Endothelial cell of umbilical vein (primary cell): ENCODE measurements around the gene VPS37C. TPM values are rescaled to one million over a fixed set of nuclear protein-coding genes. Genes with fewer than 3 reads are reported as not detected.

Experiments used
- BruUV-seq: library from RNA; stranded (reverse); fragments of 400-500 nt; replicated peaks from 2 replicates; lab custom pipeline; 2021; lab: Mats Ljungman, UMichigan
- CTCF ChIA-PET: fragments of 300-600, 350-600 bp; sonication (Branson Sonifier 250); formaldehyde crosslinking; loops from one replicate; lab custom pipeline; 2021; ENCODE audit warnings: antibody characterized with exemption, inconsistent platforms; lab: Charles Lee
- POLR2A ChIA-PET: fragments of 300-600, 350-600 bp; sonication (Branson Sonifier 250); formaldehyde crosslinking; loops from one replicate; lab custom pipeline; 2021; ENCODE audit warnings: antibody characterized with exemption, inconsistent platforms; lab: Charles Lee
- DNase-seq: peaks from one replicate; pipeline ENCODE4 v3.0.0-alpha.2; 2011; ENCODE audit warnings: low read depth, low spot score
- FAIRE-seq: peaks from 2 replicates; lab custom pipeline; 2011; peaks lifted over from hg19 to GRCh38; lab: Jason Lieb, UNC
- H2AFZ ChIP-seq: 2 replicates; pipeline ENCODE4 v1.6.0; 2012; ENCODE audit warnings: low read depth, low read length, control low read depth, inconsistent platforms
- H3K27ac ChIP-seq: 2 replicates; pipeline ENCODE4 v1.5.1; 2011; ENCODE audit warnings: low read depth, mild to moderate bottlenecking, control low read depth, low read length, moderate library complexity; ENCODE audit not compliant: insufficient read depth
- H3K27me3 ChIP-seq, 2 experiments: 2 replicates each; pipeline versions ENCODE4 v1.6.0 to v1.6.1; 2011; ENCODE audit warnings: low read length in 2 of 2, mixed read lengths in 1 of 2; ENCODE audit not compliant: control insufficient read depth in 2 of 2, insufficient read depth in 2 of 2
- H3K36me3 ChIP-seq, 2 experiments: 2 replicates in 1 of 2; 3 replicates in 1 of 2; pipeline ENCODE4 v1.5.1; 2011; ENCODE audit warnings: low read length in 2 of 2, mild to moderate bottlenecking in 1 of 2, moderate library complexity in 1 of 2; ENCODE audit not compliant: control insufficient read depth in 2 of 2, insufficient read depth in 2 of 2; ENCODE audit errors: extremely low read depth in 1 of 2
- H3K4me1 ChIP-seq: 3 replicates; pipeline ENCODE4 v1.5.1; 2011; ENCODE audit warnings: mild to moderate bottlenecking, low read length; ENCODE audit not compliant: control insufficient read depth, insufficient read depth; ENCODE audit errors: extremely low read depth
- H3K4me2 ChIP-seq: 2 replicates; pipeline ENCODE4 v1.6.1; 2011; ENCODE audit warnings: low read length, control low read depth, mixed read lengths; ENCODE audit not compliant: insufficient read depth
- H3K4me3 ChIP-seq, 3 experiments: fragments of 200-600 bp in 1 of 3; sonication (generic), shearing (Covaris generic) in 1 of 3; replicated peaks in 1 of 3; 2 replicates each; pipeline ENCODE4 v1.5.1; 2011 to 2016; ENCODE audit warnings: control low read depth in 3 of 3, low read length in 3 of 3, mild to moderate bottlenecking in 2 of 3, inconsistent platforms in 1 of 3, low read depth in 1 of 3, moderate library complexity in 1 of 3; ENCODE audit not compliant: insufficient read depth in 1 of 3
- H3K79me2 ChIP-seq: 2 replicates; pipeline ENCODE4 v1.6.0; 2012; ENCODE audit warnings: low read length, inconsistent platforms; ENCODE audit not compliant: control insufficient read depth, insufficient read depth
- H3K9ac ChIP-seq: replicated peaks from 2 replicates; pipeline ENCODE3; 2011; ENCODE audit warnings: low read length, control low read depth; ENCODE audit not compliant: insufficient read depth; ENCODE audit errors: extremely low read depth
- H3K9me1 ChIP-seq: replicated peaks from 3 replicates; pipeline ENCODE4 v1.6.0; 2011; ENCODE audit warnings: mild to moderate bottlenecking, low read length; ENCODE audit not compliant: control insufficient read depth, insufficient read depth; ENCODE audit errors: extremely low read depth
- H3K9me3 ChIP-seq: replicated peaks from 2 replicates; pipeline ENCODE4 v1.5.1; 2012; ENCODE audit warnings: low read length, inconsistent platforms; ENCODE audit not compliant: control insufficient read depth, insufficient read depth
- H4K20me1 ChIP-seq: replicated peaks from 2 replicates; pipeline ENCODE3; 2011; ENCODE audit warnings: mild to moderate bottlenecking, low read length; ENCODE audit not compliant: control insufficient read depth, insufficient read depth; ENCODE audit errors: extremely low read depth
- EZH2 ChIP-seq: IDR thresholded peaks from 2 replicates; pipeline ENCODE4 v1.6.1; 2012; ENCODE audit warnings: borderline replicate concordance, low read depth, mild to moderate bottlenecking, moderate library complexity, low read length, inconsistent platforms; ENCODE audit not compliant: severe bottlenecking
- FOS ChIP-seq: IDR thresholded peaks from 2 replicates; pipeline ENCODE4 v1.6.1; 2011; ENCODE audit warnings: mild to moderate bottlenecking, low read length, moderate library complexity, borderline replicate concordance; ENCODE audit not compliant: insufficient read depth
- GATA2 ChIP-seq: IDR thresholded peaks from 2 replicates; pipeline ENCODE4 v1.7.0; 2011; ENCODE audit warnings: low read depth, mild to moderate bottlenecking, moderate library complexity, mixed read lengths, low read length; ENCODE audit not compliant: insufficient read length, insufficient read depth
- JUN ChIP-seq: IDR thresholded peaks from 2 replicates; pipeline ENCODE4 v1.6.1; 2011; ENCODE audit warnings: borderline replicate concordance, low read depth; ENCODE audit not compliant: insufficient read length, insufficient read depth
- MAX ChIP-seq: IDR thresholded peaks from 2 replicates; pipeline ENCODE4 v1.6.1; 2011; ENCODE audit not compliant: insufficient read depth, insufficient read length
- MYC ChIP-seq: IDR thresholded peaks from one replicate; pipeline ENCODE4 v1.6.1; 2011; ENCODE audit warnings: mild to moderate bottlenecking, low read depth, low read length
- POLR2A ChIP-seq: IDR thresholded peaks from 2 replicates; pipeline ENCODE4 v1.6.1; 2012; ENCODE audit warnings: low read depth, mild to moderate bottlenecking, control low read depth, low read length
- POLR2AphosphoS5 ChIP-seq: IDR thresholded peaks from 2 replicates; pipeline ENCODE4 v1.6.1; 2012; ENCODE audit warnings: low read depth, mild to moderate bottlenecking, control low read depth, low read length, moderate library complexity; ENCODE audit not compliant: insufficient read depth
- dilution Hi-C: fragments of 300-500 bp; cut with MboI; formaldehyde crosslinking; loops from one replicate; pipeline ENCODE4 v1.15.0; 2019; ENCODE audit warnings: low sequenced_read_pairs; ENCODE audit not compliant: extremely low pct_ligation_motif_present
- intact Hi-C: fragments of 100-400 bp; cut with micrococcal nuclease; formaldehyde crosslinking; loops from one replicate; pipeline ENCODE4 v1.10.0; 2022
- polyA plus RNA-seq, 4 experiments: library from polyadenylated mRNA; depleted of rRNA in 3 of 4; stranded (reverse) in 3 of 4; unstranded in 1 of 4; fragments of >200 nt; gene quantifications; 2 replicates each; pipeline versions ENCODE4 v1.2.1 to v1.2.3, GENCODE V29; 2011 to 2012; ENCODE audit warnings: missing spikeins in 1 of 4
- total RNA-seq: library from RNA; stranded (reverse); gene quantifications from 2 replicates; pipeline ENCODE4 v1.2.3, GENCODE V29; 2021
- TF ChIP-seq, protein P1 (sequence below), 2 donors: IDR thresholded peaks; 1 replicate in 1 of 2; 2 replicates in 1 of 2; pipeline ENCODE4 v1.5.1; 2011; ENCODE audit warnings: low read length in 2 of 2, mild to moderate bottlenecking in 2 of 2, moderate library complexity in 2 of 2, control low read depth in 1 of 2, inconsistent platforms in 1 of 2, low read depth in 1 of 2; ENCODE audit not compliant: insufficient read depth in 1 of 2; ENCODE audit errors: extremely low read depth in 1 of 2

The VPS37C gene
- total and polyA plus RNA-seq, 2 donors (not counting 3 experiments of a cell fraction or from before 2014, with no cell fraction given), result 17.7 to 23.4 TPM

GRCh38 chr11:61198948-61199523 is 37.8 kb upstream of the VPS37C start:
- CTCF ChIA-PET, result no interaction called here
- no peaks in the 10 kb centered on the region for H3K79me2 ChIP-seq
- no peak for DNase-seq

DNA sequence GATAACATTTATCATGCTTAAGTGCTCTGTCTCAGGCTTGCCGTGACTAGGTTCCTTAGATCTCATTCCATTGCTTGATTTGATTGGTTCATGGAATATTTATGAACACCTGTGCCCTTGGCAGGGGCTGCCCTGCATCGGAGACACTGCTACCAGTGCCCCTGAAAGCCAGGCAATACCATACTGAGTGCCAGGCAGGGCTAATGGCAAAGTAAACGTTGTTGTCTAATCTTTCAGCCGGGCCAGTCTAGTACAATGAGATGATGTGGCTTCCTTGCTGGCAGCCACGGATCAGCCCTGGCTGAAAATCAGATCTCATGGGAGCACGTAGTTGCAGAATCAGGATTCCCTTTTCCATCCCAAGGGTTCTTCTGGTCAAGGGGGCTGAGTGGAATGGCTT is 37.1 kb upstream of the VPS37C start:
- intact Hi-C loops, result no loop called here
- no peak overlapping the region for H3K27ac ChIP-seq
- FAIRE-seq, result no peak

More at GRCh38 chr11:61198948-61199523, 37.8 kb upstream of the VPS37C start:
- no peak overlapping the region for H3K27ac ChIP-seq
- H3K9me3 ChIP-seq, result no peaks in the 10 kb centered on the region
- H3K9ac ChIP-seq, result no peak overlapping the region
- H3K4me1 ChIP-seq, result no peaks in the 10 kb centered on the region
- FAIRE-seq, result no peak
- no peaks in the 10 kb centered on the region for H3K9me1 ChIP-seq
- dilution Hi-C loops (no loop called here), intact Hi-C loops (no loop called here)
- H3K36me3 ChIP-seq, result no peaks in the 10 kb centered on the region
- POLR2A ChIA-PET, result no interaction called here
- H3K27me3 ChIP-seq, result no peaks in the 10 kb centered on the region
- H4K20me1 ChIP-seq, result no peaks in the 10 kb centered on the region
- H2AFZ ChIP-seq, result no peak overlapping the region
- no peak for TF ChIP-seq MYC
- no TSS peak for BruUV-seq
- no peak overlapping the region for H3K4me2 ChIP-seq
- H3K4me3 ChIP-seq, result no peak overlapping the region

More for the DNA sequence above, 37.1 kb upstream of the VPS37C start:
- no peaks in the 10 kb centered on the region for H3K9me3 ChIP-seq
- H4K20me1 ChIP-seq, result no peaks in the 10 kb centered on the region
- no peak overlapping the region for H2AFZ ChIP-seq
- H3K9ac ChIP-seq, result no peak overlapping the region
- dilution Hi-C loops, result no loop called here
- TF ChIP-seq MAX, result no peak
- TF ChIP-seq MYC, result no peak
- no peak for TF ChIP-seq JUN
- TF ChIP-seq GATA2, result no peak
- TF ChIP-seq POLR2AphosphoS5, result no peak
- TF ChIP-seq, protein P1, sequence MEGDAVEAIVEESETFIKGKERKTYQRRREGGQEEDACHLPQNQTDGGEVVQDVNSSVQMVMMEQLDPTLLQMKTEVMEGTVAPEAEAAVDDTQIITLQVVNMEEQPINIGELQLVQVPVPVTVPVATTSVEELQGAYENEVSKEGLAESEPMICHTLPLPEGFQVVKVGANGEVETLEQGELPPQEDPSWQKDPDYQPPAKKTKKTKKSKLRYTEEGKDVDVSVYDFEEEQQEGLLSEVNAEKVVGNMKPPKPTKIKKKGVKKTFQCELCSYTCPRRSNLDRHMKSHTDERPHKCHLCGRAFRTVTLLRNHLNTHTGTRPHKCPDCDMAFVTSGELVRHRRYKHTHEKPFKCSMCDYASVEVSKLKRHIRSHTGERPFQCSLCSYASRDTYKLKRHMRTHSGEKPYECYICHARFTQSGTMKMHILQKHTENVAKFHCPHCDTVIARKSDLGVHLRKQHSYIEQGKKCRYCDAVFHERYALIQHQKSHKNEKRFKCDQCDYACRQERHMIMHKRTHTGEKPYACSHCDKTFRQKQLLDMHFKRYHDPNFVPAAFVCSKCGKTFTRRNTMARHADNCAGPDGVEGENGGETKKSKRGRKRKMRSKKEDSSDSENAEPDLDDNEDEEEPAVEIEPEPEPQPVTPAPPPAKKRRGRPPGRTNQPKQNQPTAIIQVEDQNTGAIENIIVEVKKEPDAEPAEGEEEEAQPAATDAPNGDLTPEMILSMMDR (IDR thresholded peaks at IDR 0.05; ENCODE audit: extremely low read depth in 1 of 2, insufficient read depth in 1 of 2, low read depth in 1 of 2, low read length in 2 of 2), result no peak
- TF ChIP-seq POLR2A, result no peak
- TF ChIP-seq FOS, result no peak
- no peak for TF ChIP-seq EZH2
- H3K79me2 ChIP-seq, result no peaks in the 10 kb centered on the region
- H3K4me3 ChIP-seq, result no peak overlapping the region
- no peaks in the 10 kb centered on the region for H3K4me1 ChIP-seq
- BruUV-seq, result no TSS peak
- no peak overlapping the region for H3K4me2 ChIP-seq
- no peak for DNase-seq
- ChIA-PET CTCF (no interaction called here), POLR2A (no interaction called here)
- no peaks in the 10 kb centered on the region for H3K27me3 ChIP-seq
- no peaks in the 10 kb centered on the region for H3K36me3 ChIP-seq
- no peaks in the 10 kb centered on the region for H3K9me1 ChIP-seq
